OCI-LY7 (cell line): ENCODE results near the gene OAS2. TPM values are rescaled to one million over a fixed set of nuclear protein-coding genes. Genes with fewer than 3 reads are reported as not detected.

Experiments used
- BruUV-seq: library from RNA; stranded (reverse); fragments of 400-500 nt; replicated peaks from 2 replicates; lab custom pipeline; 2021; lab: Mats Ljungman, UMichigan
- CTCF ChIA-PET: fragments of 300-600 bp; sonication (Branson Sonifier 250); formaldehyde crosslinking; loops from one replicate; lab custom pipeline; 2022; ENCODE audit warnings: antibody characterized with exemption; ENCODE audit not compliant: unreplicated experiment; lab: Charles Lee
- POLR2A ChIA-PET: fragments of 300-600 bp; sonication (Branson Sonifier 250); formaldehyde crosslinking; loops from one replicate; lab custom pipeline; 2022; ENCODE audit warnings: antibody characterized with exemption; lab: Charles Lee
- DNase-seq: peaks from one replicate; pipeline ENCODE4 v3.0.0-alpha.2; 2015; ENCODE audit warnings: low spot score
- H2AFZ ChIP-seq: fragments of 200-600 bp; sonication (generic), shearing (Covaris generic); 2 replicates; pipeline ENCODE4 v1.6.1; 2014; ENCODE audit warnings: mild to moderate bottlenecking, antibody characterized with exemption, low read length, moderate library complexity
- H3K27ac ChIP-seq: fragments of 200-600 bp; sonication (generic); 2 replicates; pipeline ENCODE4 v1.5.1; 2014; ENCODE audit warnings: mixed run types, low read depth, mild to moderate bottlenecking, moderate library complexity, low read length, inconsistent platforms; ENCODE audit not compliant: poor library complexity, severe bottlenecking
- H3K36me3 ChIP-seq: fragments of 200-600 bp; sonication (generic); 2 replicates; pipeline ENCODE4 v1.6.1; 2014; ENCODE audit warnings: mild to moderate bottlenecking, antibody characterized with exemption, low read length, moderate library complexity, mixed read lengths; ENCODE audit not compliant: insufficient read depth
- H3K4me1 ChIP-seq: fragments of 200-600 bp; sonication (generic); 2 replicates; pipeline ENCODE4 v1.5.1; 2014; ENCODE audit warnings: mild to moderate bottlenecking, low read length; ENCODE audit not compliant: insufficient read depth, poor library complexity, severe bottlenecking
- H3K4me2 ChIP-seq: fragments of 200-600 bp; sonication (generic); 2 replicates; pipeline ENCODE4 v1.6.1; 2014; ENCODE audit warnings: mild to moderate bottlenecking, low read length
- H3K4me3 ChIP-seq: fragments of 200-600 bp; sonication (generic); 2 replicates; pipeline ENCODE4 v1.5.1; 2014; ENCODE audit warnings: mild to moderate bottlenecking, low read depth, low read length; ENCODE audit not compliant: poor library complexity, severe bottlenecking
- H3K79me2 ChIP-seq: fragments of 200-600 bp; sonication (generic); 2 replicates; pipeline ENCODE4 v1.6.1; 2016; ENCODE audit warnings: low read depth, mild to moderate bottlenecking, low read length, moderate library complexity, mixed read lengths; ENCODE audit not compliant: insufficient read depth
- H3K9me2 ChIP-seq: fragments of 200-600 bp; sonication (generic); 2 replicates; pipeline ENCODE4 v1.6.1; 2016; ENCODE audit warnings: mild to moderate bottlenecking, low read length, mixed read lengths; ENCODE audit not compliant: insufficient read depth
- H3K9me3 ChIP-seq: fragments of 200-600 bp; sonication (generic); 2 replicates; pipeline ENCODE4 v1.6.1; 2014; ENCODE audit warnings: mild to moderate bottlenecking, mixed run types, low read length, mixed read lengths
- H4K20me1 ChIP-seq: fragments of 200-600 bp; sonication (generic); 2 replicates; pipeline ENCODE4 v1.6.1; 2014; ENCODE audit warnings: mild to moderate bottlenecking, antibody characterized with exemption, low read length, moderate library complexity, mixed read lengths; ENCODE audit not compliant: insufficient read depth
- CTCF ChIP-seq: fragments of 200-600 bp; sonication (generic); conservative IDR thresholded peaks from 2 replicates; pipeline ENCODE4 v1.5.1; 2014; ENCODE audit warnings: mild to moderate bottlenecking, antibody characterized with exemption, low read length, moderate library complexity, mixed read lengths
- EZH2phosphoT487 ChIP-seq: fragments of 200-600 bp; sonication (generic); IDR thresholded peaks from 2 replicates; pipeline ENCODE4 v1.6.1; 2018; ENCODE audit warnings: low read depth, borderline replicate concordance, mild to moderate bottlenecking, mixed run types, antibody characterized with exemption, low read length, moderate library complexity, mixed read lengths
- intact Hi-C: fragments of 100-400 bp; cut with micrococcal nuclease; formaldehyde crosslinking; loops from one replicate; pipeline ENCODE4 v1.10.0; 2022; ENCODE audit not compliant: unreplicated experiment
- total RNA-seq, 2 experiments: library from RNA; depleted of rRNA in 1 of 2; stranded (reverse); fragments of >200 nt in 1 of 2; shearing (Covaris generic) in 1 of 2; gene quantifications; 2 replicates each; pipeline ENCODE4 v1.2.3, GENCODE V29; 2014 to 2022

Gene OAS2
- total RNA-seq, 2 experiments from 2014 or later: 33.2 to 46.8 TPM

- peak overlapping the region; percentile 89 for H3K4me2 ChIP-seq
- H3K36me3 ChIP-seq: no peaks in the 10 kb centered on the region
- BruUV-seq: no TSS peak
- H3K27ac ChIP-seq: peak overlapping the region; percentile 66
- H3K9me2 ChIP-seq: no peaks in the 10 kb centered on the region
- H3K9me3 ChIP-seq: no peaks in the 10 kb centered on the region
- ChIA-PET CTCF (interaction anchor here (0.6 to 0.9 kb wide), 2 partner anchors 9 to 40 kb away, joined by 3 to 5 read pairs; no protein-coding TSS in a partner anchor), POLR2A (interaction anchor here (0.7 to 1.8 kb wide), 4 partner anchors 9 to 39 kb away, joined by 3 to 10 read pairs (median 4); partner anchors contain the start of genes OAS1 and OAS2)
- no peaks in the 10 kb centered on the region for H3K79me2 ChIP-seq
- peak overlapping the region; percentile 71 for H3K4me3 ChIP-seq
- peak overlapping the region; percentile 92 for H2AFZ ChIP-seq
- intact Hi-C loops: loop anchor here (2.0 kb wide), 2 partner anchors 33 to 39 kb away; partner anchors contain the start of genes OAS1 and OAS2
- H3K4me1 ChIP-seq: peaks cover 31% of the 10 kb centered on the region
- no peaks in the 10 kb centered on the region for H4K20me1 ChIP-seq
- TF ChIP-seq EZH2phosphoT487 (no peak), CTCF (0 out of 2 replicates have a peak, but pooled peaks have one; percentile 20)
- DNase-seq: peak; percentile 77
Observed at GRCh38 chr12:112939761-112940381, 38.4 kb upstream of the OAS2 start.

GRCh38 chr12:112941528-112942335, 36.6 kb upstream of the OAS2 start:
- intact Hi-C loops: loop anchor here (2.0 kb wide), 1 partner anchor 37 kb away; the partner anchor contains the start of gene OAS2
- Histone ChIP-seq H3K79me2 (no peaks in the 10 kb centered on the region), H4K20me1 (no peaks in the 10 kb centered on the region), H3K4me3 (no peak overlapping the region), H3K36me3 (no peaks in the 10 kb centered on the region), H3K4me1 (peaks cover 31% of the 10 kb centered on the region), H3K27ac (no peak overlapping the region), H3K9me3 (no peaks in the 10 kb centered on the region), H2AFZ (no peak overlapping the region), H3K9me2 (no peaks in the 10 kb centered on the region), H3K4me2 (no peak overlapping the region)
- POLR2A ChIA-PET: interaction anchor here (0.9 kb wide), 1 partner anchor 34 kb away, joined by 4 read pairs; no protein-coding TSS in a partner anchor
- no TSS peak for BruUV-seq
- DNase-seq: no peak
- TF ChIP-seq EZH2phosphoT487 (no peak), CTCF (no peak)
- CTCF ChIA-PET: interaction anchor here (0.6 kb wide), 1 partner anchor 22 kb away, joined by 3 read pairs; no protein-coding TSS in a partner anchor
